Measurements from ENCODE around the gene EPB41L5.
A peak's percentile ranks its signal among the peaks of the same experiment; 100 is the strongest.
"Not testable (repeated sequence)": the region's sequence is repeated elsewhere in the genome, so short reads cannot be mapped to it uniquely, and the experiment has no call there.

The EPB41L5 gene

GRCh38 chr2:120012771-120013596 lies at the start of gene EPB41L5:
TSS of gene EPB41L5 (plus strand) at chr2:120013077. CDS start at chr2:120019085, 6,008 bp downstream.
- peak; percentile 92 for DNase-seq (ENCODE audit: low spot score)

GRCh38 chr2:119981896-119982295 lies 31.0 kb upstream of the EPB41L5 start:
- no peak for DNase-seq (ENCODE audit: low spot score)

- no peak for DNase-seq (ENCODE audit: low spot score)
Observed at GRCh38 chr2:119982506-119982905, 30.4 kb upstream of the EPB41L5 start.

- no peak for DNase-seq (ENCODE audit: low spot score)
Observed at GRCh38 chr2:119983108-119983507, 29.8 kb upstream of the EPB41L5 start.

GRCh38 chr2:119996148-119996547 lies 16.7 kb upstream of the EPB41L5 start:
- DNase-seq (ENCODE audit: low spot score): no peak

GRCh38 chr2:119996896-119997891 lies 15.7 kb upstream of the EPB41L5 start:
- DNase-seq (ENCODE audit: low spot score): not testable (repeated sequence)

- DNase-seq (ENCODE audit: low spot score): no peak
Observed at GRCh38 chr2:120001471-120001870, 11.4 kb upstream of the EPB41L5 start.

GRCh38 chr2:120004254-120004653 lies 8.6 kb upstream of the EPB41L5 start:
- no peak for DNase-seq (ENCODE audit: low spot score)

- peak; percentile 24 for DNase-seq (ENCODE audit: low spot score)
Observed at GRCh38 chr2:120005834-120006521, 6.9 kb upstream of the EPB41L5 start.

- no peak for DNase-seq (ENCODE audit: low spot score)
Observed at GRCh38 chr2:120007851-120008250, 5.0 kb upstream of the EPB41L5 start.

GRCh38 chr2:120012363-120012762 lies 514 bp upstream of the EPB41L5 start:
- DNase-seq (ENCODE audit: low spot score): peak; percentile 9

- DNase-seq (ENCODE audit: low spot score): no peak
Observed at GRCh38 chr2:120013597-120014223, 833 bp downstream of the EPB41L5 start.

GRCh38 chr2:120014226-120014980 lies 1.5 kb downstream of the EPB41L5 start:
- DNase-seq (ENCODE audit: low spot score): no peak

- DNase-seq (ENCODE audit: low spot score): no peak
Observed at GRCh38 chr2:120016800-120017199, 3.9 kb downstream of the EPB41L5 start.

- DNase-seq (ENCODE audit: low spot score): no peak
Observed at GRCh38 chr2:120017201-120017600, 4.3 kb downstream of the EPB41L5 start.

GRCh38 chr2:120018549-120018948 lies 5.7 kb downstream of the EPB41L5 start:
- no peak for DNase-seq (ENCODE audit: low spot score)

- DNase-seq (ENCODE audit: low spot score): no peak
Observed at GRCh38 chr2:120020554-120020953, 7.7 kb downstream of the EPB41L5 start.

GRCh38 chr2:120022505-120022904 lies 9.6 kb downstream of the EPB41L5 start:
- DNase-seq (ENCODE audit: low spot score): not testable (repeated sequence)

- no peak for DNase-seq (ENCODE audit: low spot score)
Observed at GRCh38 chr2:120026890-120027289, 14.0 kb downstream of the EPB41L5 start.

GRCh38 chr2:120028795-120029194 lies 15.9 kb downstream of the EPB41L5 start:
- no peak for DNase-seq (ENCODE audit: low spot score)
